Fibroblast of peridontal ligament (primary cell): ENCODE results near the gene SYN1.
A peak's percentile ranks its signal among the peaks of the same experiment; 100 is the strongest.

Source experiments
- DNase-seq: peaks from one replicate; pipeline ENCODE4 v3.0.0-alpha.2; 2010; ENCODE audit errors: extremely low read depth

SYN1 gene

GRCh38 chrX:47597222-47597621, 22.4 kb downstream of the SYN1 start:
- DNase-seq = no peak

- DNase-seq = no peak
Observed at GRCh38 chrX:47596256-47596655, 23.4 kb downstream of the SYN1 start.

- peak; percentile 88 for DNase-seq
Observed at GRCh38 chrX:47595716-47596251, 23.9 kb downstream of the SYN1 start.

GRCh38 chrX:47593522-47593921, 26.1 kb downstream of the SYN1 start:
- no peak for DNase-seq

GRCh38 chrX:47590984-47591383, 28.7 kb downstream of the SYN1 start:
- DNase-seq = no peak

- DNase-seq = no peak
Observed at GRCh38 chrX:47587906-47588735, 31.5 kb downstream of the SYN1 start.

- DNase-seq = no peak
Observed at GRCh38 chrX:47587091-47587891, 32.4 kb downstream of the SYN1 start.

GRCh38 chrX:47586043-47586787, 33.4 kb downstream of the SYN1 start:
- DNase-seq = no peak

GRCh38 chrX:47585273-47585672, 34.4 kb downstream of the SYN1 start:
- no peak for DNase-seq

GRCh38 chrX:47584714-47585113, 34.9 kb downstream of the SYN1 start:
- no peak for DNase-seq

- DNase-seq = no peak
Observed at GRCh38 chrX:47583240-47583861, 36.3 kb downstream of the SYN1 start.

GRCh38 chrX:47581731-47582647, 37.7 kb downstream of the SYN1 start, which contains the start of gene TIMP1:
Gene TIMP1 (plus strand): TSS chrX:47582436. CDS start chrX:47583416, 980 bp downstream.
- DNase-seq = peak; percentile 87

GRCh38 chrX:47579537-47579936, 40.1 kb downstream of the SYN1 start:
- peak; percentile 62 for DNase-seq

- no peak for DNase-seq
Observed at GRCh38 chrX:47578692-47579091, 41.0 kb downstream of the SYN1 start.

GRCh38 chrX:47577901-47578300, 41.8 kb downstream of the SYN1 start:
- DNase-seq = no peak

GRCh38 chrX:47577424-47577823, 42.2 kb downstream of the SYN1 start:
- no peak for DNase-seq

- no peak for DNase-seq
Observed at GRCh38 chrX:47576021-47576898, 43.4 kb downstream of the SYN1 start.

GRCh38 chrX:47574547-47575301, 44.9 kb downstream of the SYN1 start:
- DNase-seq = no peak
